Stimulated activated CD4-positive, alpha-beta T cell treated with anti-CD3 and anti-CD28 coated beads, TNF-alpha, amount 100 ng/mL, for 48 hours (primary cell): ENCODE data around the gene ATM.
A peak's percentile ranks its signal among the peaks of the same experiment; 100 is the strongest.

Experiments used
- DNase-seq, 3 donors: peaks; one replicate each; pipeline ENCODE4 v3.0.0-alpha.2; 2020; ENCODE audit warnings: low read depth in 3 of 3

Gene ATM, protein sequence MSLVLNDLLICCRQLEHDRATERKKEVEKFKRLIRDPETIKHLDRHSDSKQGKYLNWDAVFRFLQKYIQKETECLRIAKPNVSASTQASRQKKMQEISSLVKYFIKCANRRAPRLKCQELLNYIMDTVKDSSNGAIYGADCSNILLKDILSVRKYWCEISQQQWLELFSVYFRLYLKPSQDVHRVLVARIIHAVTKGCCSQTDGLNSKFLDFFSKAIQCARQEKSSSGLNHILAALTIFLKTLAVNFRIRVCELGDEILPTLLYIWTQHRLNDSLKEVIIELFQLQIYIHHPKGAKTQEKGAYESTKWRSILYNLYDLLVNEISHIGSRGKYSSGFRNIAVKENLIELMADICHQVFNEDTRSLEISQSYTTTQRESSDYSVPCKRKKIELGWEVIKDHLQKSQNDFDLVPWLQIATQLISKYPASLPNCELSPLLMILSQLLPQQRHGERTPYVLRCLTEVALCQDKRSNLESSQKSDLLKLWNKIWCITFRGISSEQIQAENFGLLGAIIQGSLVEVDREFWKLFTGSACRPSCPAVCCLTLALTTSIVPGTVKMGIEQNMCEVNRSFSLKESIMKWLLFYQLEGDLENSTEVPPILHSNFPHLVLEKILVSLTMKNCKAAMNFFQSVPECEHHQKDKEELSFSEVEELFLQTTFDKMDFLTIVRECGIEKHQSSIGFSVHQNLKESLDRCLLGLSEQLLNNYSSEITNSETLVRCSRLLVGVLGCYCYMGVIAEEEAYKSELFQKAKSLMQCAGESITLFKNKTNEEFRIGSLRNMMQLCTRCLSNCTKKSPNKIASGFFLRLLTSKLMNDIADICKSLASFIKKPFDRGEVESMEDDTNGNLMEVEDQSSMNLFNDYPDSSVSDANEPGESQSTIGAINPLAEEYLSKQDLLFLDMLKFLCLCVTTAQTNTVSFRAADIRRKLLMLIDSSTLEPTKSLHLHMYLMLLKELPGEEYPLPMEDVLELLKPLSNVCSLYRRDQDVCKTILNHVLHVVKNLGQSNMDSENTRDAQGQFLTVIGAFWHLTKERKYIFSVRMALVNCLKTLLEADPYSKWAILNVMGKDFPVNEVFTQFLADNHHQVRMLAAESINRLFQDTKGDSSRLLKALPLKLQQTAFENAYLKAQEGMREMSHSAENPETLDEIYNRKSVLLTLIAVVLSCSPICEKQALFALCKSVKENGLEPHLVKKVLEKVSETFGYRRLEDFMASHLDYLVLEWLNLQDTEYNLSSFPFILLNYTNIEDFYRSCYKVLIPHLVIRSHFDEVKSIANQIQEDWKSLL (N-terminal part only)

DNA sequence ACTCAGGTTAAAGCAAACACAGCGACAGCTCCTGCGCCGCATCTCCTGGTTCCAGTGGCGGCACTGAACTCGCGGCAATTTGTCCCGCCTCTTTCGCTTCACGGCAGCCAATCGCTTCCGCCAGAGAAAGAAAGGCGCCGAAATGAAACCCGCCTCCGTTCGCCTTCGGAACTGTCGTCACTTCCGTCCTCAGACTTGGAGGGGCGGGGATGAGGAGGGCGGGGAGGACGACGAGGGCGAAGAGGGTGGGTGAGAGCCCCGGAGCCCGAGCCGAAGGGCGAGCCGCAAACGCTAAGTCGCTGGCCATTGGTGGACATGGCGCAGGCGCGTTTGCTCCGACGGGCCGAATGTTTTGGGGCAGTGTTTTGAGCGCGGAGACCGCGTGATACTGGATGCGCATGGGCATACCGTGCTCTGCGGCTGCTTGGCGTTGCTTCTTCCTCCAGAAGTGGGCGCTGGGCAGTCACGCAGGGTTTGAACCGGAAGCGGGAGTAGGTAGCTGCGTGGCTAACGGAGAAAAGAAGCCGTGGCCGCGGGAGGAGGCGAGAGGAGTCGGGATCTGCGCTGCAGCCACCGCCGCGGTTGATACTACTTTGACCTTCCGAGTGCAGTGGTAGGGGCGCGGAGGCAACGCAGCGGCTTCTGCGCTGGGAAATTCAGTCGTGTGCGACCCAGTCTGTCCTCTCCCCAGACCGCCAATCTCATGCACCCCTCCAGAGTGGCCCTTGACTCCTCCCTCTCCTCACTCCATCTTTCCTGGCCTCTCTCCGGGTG lies at the start of gene ATM, which contains the start of gene NPAT:
Gene ATM (plus strand): TSS at position 494 of the 774 bp plus-strand sequence. CDS start 4,558 bp downstream, outside the sequence.
Gene NPAT (minus strand): TSS at position 65 of the 774 bp plus-strand sequence. CDS start 102 bp downstream, outside the sequence.
- DNase-seq, result peak; percentile 94 to 97 (median 94)

- DNase-seq, result no peak
These were observed 45.3 kb upstream of the ATM start for GRCh38 chr11:108177570-108177969.

DNA sequence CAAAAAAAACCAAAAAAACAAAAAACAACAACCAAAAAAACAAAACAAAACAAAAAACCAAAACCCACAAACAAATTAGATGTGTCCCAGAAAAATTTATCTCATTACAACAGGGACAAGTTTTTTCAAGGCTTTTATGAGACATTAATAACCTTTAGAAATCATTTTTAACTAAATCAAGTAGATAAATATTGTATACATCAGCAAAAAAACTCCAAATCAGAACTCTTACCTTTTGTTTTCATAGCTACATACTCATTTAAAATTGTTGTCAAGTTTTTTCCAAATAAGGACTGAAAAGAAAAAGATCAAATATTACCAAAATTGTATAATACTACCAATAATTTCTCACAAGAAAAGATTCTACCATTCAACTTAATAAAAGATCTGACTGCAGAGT lies 29.1 kb upstream of the ATM start:
- no peak for DNase-seq

DNA sequence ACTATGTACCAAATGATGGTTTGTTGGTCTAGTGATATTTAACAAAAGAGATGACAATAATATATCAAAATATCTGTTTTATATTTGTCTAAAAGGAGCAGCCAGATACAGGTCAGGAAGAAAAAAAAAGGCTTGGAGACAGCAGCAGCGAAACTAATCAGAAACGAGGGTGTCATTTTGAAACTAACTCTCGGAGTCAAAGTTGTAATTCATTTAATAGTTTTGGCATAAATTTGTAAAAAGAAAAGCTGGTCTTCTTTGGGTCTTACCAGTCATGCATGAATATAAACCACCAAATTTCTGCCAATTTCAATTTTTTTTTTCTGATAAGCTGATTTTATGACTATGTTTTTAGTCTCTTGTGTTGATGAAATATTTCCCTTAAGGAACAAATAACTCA lies 26.0 kb upstream of the ATM start:
- no peak for DNase-seq

GRCh38 chr11:108197351-108197750 lies 25.5 kb upstream of the ATM start:
- no peak for DNase-seq

- no peak for DNase-seq
These were observed 24.0 kb upstream of the ATM start for GRCh38 chr11:108198833-108199232.

DNA sequence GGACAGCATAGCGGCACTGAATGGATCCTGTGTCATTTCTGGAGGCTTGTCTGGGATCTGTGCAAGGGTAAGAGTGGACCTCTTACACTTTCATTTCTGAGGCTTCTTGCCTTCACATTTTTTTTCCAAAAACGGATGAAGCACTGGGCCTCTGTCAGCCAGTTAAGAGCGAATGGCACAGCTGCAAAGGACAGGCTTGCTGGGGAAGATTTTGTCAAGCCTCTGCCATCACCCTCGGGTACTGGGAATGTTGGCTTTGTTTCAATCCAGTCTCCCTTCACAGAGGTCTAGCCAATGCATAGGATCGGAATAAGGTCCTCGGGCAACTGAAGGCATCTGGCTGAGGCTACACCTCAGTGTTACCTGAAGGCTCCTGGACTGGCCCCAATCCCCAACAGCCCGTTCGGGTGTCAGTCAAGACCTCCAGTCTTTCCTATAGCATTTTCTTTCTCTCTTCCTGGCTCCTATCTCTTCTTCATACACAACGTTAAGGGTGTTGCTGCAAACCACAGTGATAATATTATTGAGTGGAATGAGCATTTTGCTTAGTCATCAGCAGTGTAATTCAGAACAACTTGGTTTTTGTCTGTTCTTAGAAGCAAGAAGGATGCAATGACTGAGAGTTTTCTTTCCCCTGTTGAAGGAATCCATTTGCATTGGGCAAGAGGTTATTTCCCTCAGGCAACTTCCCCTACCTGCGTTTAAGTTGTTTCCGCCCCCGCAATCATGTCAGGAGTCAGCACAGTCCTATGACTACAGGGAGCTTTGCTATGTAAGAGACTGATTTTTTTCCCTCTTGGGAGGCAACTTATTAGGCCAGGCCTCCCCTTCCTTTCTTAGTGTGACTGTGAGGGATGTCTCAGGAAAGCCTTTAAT lies 23.2 kb upstream of the ATM start:
- DNase-seq, result peak; percentile 55 to 75 (median 70)

DNA sequence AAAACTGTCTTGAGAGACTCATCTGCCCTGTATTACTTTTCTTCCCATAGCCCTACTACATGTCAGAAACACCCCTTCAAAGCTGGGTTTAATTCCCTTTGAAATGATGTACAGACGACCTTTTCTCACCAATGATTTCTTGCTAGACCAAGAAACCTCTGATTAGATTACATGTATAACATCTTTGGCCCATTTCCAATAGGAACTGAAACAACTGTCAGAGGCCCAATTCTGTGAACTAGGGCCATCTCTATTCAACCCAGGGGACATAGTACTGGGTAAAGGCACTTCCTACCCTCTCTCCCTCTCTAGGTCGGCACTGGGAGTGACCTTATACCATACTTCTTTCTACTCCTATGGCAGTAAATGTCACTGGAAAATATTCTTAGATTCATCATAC lies 19.8 kb upstream of the ATM start:
- no peak for DNase-seq

DNA sequence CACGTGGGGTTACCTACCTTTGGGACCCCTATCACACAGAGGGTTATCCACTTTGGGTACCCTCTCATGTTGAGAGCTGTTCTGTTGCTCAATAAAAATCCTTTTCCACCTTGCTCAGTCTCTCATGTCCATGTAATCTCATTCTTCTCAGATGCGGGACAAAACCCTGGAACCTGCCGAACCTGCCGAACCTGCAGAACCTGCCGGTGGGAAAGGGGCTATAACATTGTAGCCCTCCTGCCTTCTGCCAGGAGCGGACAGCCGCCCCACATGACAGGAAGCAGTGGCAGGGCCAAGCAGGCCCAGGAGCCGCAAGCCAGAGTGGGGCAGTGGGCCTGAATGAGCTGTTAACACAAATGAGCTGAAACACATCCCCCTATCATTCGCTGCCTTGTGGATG lies 18.5 kb upstream of the ATM start:
- DNase-seq, result no peak

GRCh38 chr11:108204929-108205499 lies 17.9 kb upstream of the ATM start:
- DNase-seq, result no peak

GRCh38 chr11:108206171-108206570 lies 16.7 kb upstream of the ATM start:
- no peak for DNase-seq

DNA sequence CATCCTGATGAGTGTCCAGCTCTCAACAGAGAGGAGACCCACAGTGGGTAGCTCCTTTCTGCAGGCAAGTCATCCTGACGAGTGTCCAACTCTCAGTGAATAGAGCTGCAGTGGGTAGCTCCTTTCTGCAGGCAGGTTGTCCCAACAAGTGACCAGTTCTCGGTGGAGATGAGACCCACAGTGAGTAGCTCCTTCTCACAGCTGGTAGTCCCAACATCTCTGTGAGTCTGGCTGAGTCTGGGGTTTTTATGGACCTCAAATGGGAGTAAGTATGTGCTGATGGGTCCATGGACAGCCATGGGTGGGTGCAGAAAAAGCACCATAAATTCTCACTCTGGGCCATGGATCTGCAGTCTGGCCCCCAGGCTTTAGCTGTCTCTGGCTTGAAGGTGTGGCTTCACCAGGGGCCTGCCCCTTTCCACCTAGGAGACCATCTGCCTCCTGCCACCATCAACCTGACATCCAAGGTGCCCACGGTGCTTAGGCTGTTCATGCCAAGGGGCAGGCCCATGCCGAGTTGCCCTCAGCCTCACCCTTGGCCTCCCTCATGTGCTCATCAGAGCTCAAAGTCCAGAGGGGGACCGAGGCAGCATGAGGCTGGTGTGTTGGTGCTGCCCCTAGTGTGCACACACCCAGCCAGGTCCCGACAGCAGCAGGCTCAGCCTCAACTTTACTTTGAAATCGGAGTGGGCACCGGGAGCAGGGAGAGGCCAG lies 15.7 kb upstream of the ATM start:
- DNase-seq, result no peak

DNA sequence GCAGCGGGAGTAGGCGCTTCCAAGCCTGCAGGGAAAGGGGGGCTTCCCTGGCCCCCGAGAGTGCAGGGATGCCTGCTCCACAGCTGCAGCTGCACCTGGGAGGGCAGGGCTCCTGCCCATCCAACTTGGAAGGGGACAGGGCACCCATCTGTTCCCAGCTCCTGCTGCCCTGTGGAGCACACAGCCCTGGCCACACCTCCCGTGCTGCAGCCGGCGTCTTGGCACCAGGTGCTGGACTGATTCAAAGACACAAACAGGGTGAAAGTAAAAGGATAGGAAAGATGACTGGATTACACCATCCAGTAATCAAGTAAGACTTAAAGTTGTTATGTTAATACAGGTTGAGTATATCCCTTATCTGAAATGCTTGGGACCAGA lies 15.2 kb upstream of the ATM start:
- no peak for DNase-seq

GRCh38 chr11:108210441-108210840 lies 12.4 kb upstream of the ATM start:
- no peak for DNase-seq

GRCh38 chr11:108213784-108214183 lies 9.1 kb upstream of the ATM start:
- DNase-seq, result no peak

GRCh38 chr11:108216988-108217387 lies 5.9 kb upstream of the ATM start:
- no peak for DNase-seq

GRCh38 chr11:108218455-108218854 lies 4.4 kb upstream of the ATM start:
- no peak for DNase-seq

DNA sequence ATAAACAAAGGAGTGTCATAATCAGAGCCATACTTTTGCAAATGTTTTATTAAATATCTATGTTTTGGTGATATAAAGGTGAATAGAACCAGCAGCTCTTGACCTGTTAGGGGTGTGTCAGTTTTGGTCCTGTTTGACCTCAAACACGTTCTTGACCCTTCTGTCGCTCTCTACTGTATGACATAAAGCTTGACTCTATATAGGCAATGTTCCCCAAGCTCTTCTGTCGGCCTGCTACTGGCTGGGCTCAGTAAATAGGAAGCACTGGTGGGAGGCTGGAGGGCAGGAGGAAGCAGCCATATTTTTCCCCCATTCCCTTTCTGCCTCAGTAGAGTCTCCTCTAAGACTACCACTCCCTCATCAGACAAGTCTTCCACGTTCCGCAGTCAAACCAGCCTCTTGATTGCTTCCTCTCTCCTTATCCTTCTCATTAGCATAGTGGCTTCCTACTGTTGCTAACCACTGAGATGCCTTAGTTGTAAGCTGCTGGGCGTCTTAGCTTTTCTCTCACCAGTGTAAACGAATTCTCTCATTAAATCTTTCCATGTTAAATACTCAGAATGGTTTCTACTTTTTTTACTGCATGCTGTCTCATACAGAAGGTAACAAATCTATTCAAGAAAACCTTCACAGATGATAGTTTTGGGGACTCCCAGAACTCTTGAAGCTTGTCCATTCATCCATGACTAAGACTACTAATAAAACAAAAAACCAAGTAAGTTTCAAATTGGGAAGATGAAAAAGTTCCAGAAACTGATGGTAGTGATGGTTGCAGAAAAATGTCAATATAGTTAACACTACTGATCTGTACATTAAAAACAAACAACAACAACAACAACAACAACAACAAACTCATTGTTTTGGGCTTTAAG lies 3.7 kb upstream of the ATM start:
- DNase-seq, result no peak
